ENCODE data around the gene GORASP2.

GORASP2 gene

GRCh38 chr2:170986566-170987258 lies 57.7 kb downstream of the GORASP2 start:
- no peak for TF ChIP-seq TEAD4 (IDR thresholded peaks at IDR 0.05)
- TF ChIP-seq CREB1 (IDR thresholded peaks at IDR 0.05; ENCODE audit: low read depth) = no peak
- no peak for TF ChIP-seq TCF12 (IDR thresholded peaks at IDR 0.05; ENCODE audit: low read depth)
- TF ChIP-seq USF1 (IDR thresholded peaks at IDR 0.05) = no peak
- TF ChIP-seq TAF1 (IDR thresholded peaks at IDR 0.05; ENCODE audit: low read depth) = no peak
- no peak for TF ChIP-seq REST (IDR thresholded peaks at IDR 0.05; ENCODE audit: low read depth)
- no peak for TF ChIP-seq FOXM1 (IDR thresholded peaks at IDR 0.05; ENCODE audit: borderline replicate concordance, low read depth)
- TF ChIP-seq ZBTB7A (IDR thresholded peaks at IDR 0.05; ENCODE audit: low read depth) = no peak
- TF ChIP-seq EGR1 (IDR thresholded peaks at IDR 0.05) = no peak
- no peak for TF ChIP-seq NFIC (IDR thresholded peaks at IDR 0.05)
- TF ChIP-seq EP300 (IDR thresholded peaks at IDR 0.05; ENCODE audit: borderline replicate concordance) = no peak
- TF ChIP-seq CEBPB (IDR thresholded peaks at IDR 0.05) = no peak
- TF ChIP-seq RAD21 (IDR thresholded peaks at IDR 0.05; ENCODE audit: low read depth) = no peak
- TF ChIP-seq MAX (IDR thresholded peaks at IDR 0.05) = no peak
- no peak for TF ChIP-seq YY1 (IDR thresholded peaks at IDR 0.05; ENCODE audit: low read depth)

- TF ChIP-seq USF1 (IDR thresholded peaks at IDR 0.05) (no peak), CREB1 (IDR thresholded peaks at IDR 0.05; ENCODE audit: low read depth) (no peak), RAD21 (IDR thresholded peaks at IDR 0.05; ENCODE audit: low read depth) (no peak), FOXM1 (IDR thresholded peaks at IDR 0.05; ENCODE audit: borderline replicate concordance, low read depth) (no peak), CEBPB (IDR thresholded peaks at IDR 0.05) (no peak), ZBTB7A (IDR thresholded peaks at IDR 0.05; ENCODE audit: low read depth) (no peak), TCF12 (IDR thresholded peaks at IDR 0.05; ENCODE audit: low read depth) (no peak), TEAD4 (IDR thresholded peaks at IDR 0.05) (no peak), NFIC (IDR thresholded peaks at IDR 0.05) (no peak), MAX (IDR thresholded peaks at IDR 0.05) (no peak)
These were observed 62.5 kb downstream of the GORASP2 start for GRCh38 chr2:170991398-170992182.

- TF ChIP-seq RAD21 (IDR thresholded peaks at IDR 0.05; ENCODE audit: low read depth) (no peak), MAX (IDR thresholded peaks at IDR 0.05) (no peak), USF1 (IDR thresholded peaks at IDR 0.05) (no peak), TCF12 (IDR thresholded peaks at IDR 0.05; ENCODE audit: low read depth) (no peak), REST (IDR thresholded peaks at IDR 0.05; ENCODE audit: low read depth) (no peak; the same call in 1 of the 2 replicates)
These were observed 67.3 kb downstream of the GORASP2 start for GRCh38 chr2:170996316-170996715.

GRCh38 chr2:170997893-170998597 lies 69.0 kb downstream of the GORASP2 start:
- no peak for TF ChIP-seq CEBPB (IDR thresholded peaks at IDR 0.05)

- TF ChIP-seq TCF12 (IDR thresholded peaks at IDR 0.05; ENCODE audit: low read depth) (no peak), EP300 (IDR thresholded peaks at IDR 0.05; ENCODE audit: borderline replicate concordance) (no peak), USF1 (IDR thresholded peaks at IDR 0.05) (no peak), TAF1 (IDR thresholded peaks at IDR 0.05; ENCODE audit: low read depth) (no peak), TEAD4 (IDR thresholded peaks at IDR 0.05) (no peak), FOXM1 (IDR thresholded peaks at IDR 0.05; ENCODE audit: borderline replicate concordance, low read depth) (no peak), REST (IDR thresholded peaks at IDR 0.05; ENCODE audit: low read depth) (no peak), CEBPB (IDR thresholded peaks at IDR 0.05) (no peak), EGR1 (IDR thresholded peaks at IDR 0.05) (no peak), MAX (IDR thresholded peaks at IDR 0.05) (no peak), RAD21 (IDR thresholded peaks at IDR 0.05; ENCODE audit: low read depth) (no peak), ZBTB7A (IDR thresholded peaks at IDR 0.05; ENCODE audit: low read depth) (no peak), YY1 (IDR thresholded peaks at IDR 0.05; ENCODE audit: low read depth) (no peak), CREB1 (IDR thresholded peaks at IDR 0.05; ENCODE audit: low read depth) (no peak)
These were observed 70.6 kb downstream of the GORASP2 start for GRCh38 chr2:170999654-171000053.
